Epidermal melanocyte (primary cell): ENCODE measurements around the gene S100A11.
"Not testable (repeated sequence)": the region's sequence is repeated elsewhere in the genome, so short reads cannot be mapped to it uniquely, and the experiment has no call there.

ENCODE experiments used
- DNase-seq: peaks from one replicate; pipeline ENCODE4 v3.0.0; 2011; ENCODE audit warnings: low spot score; ENCODE audit not compliant: insufficient read length

S100A11 gene

DNA sequence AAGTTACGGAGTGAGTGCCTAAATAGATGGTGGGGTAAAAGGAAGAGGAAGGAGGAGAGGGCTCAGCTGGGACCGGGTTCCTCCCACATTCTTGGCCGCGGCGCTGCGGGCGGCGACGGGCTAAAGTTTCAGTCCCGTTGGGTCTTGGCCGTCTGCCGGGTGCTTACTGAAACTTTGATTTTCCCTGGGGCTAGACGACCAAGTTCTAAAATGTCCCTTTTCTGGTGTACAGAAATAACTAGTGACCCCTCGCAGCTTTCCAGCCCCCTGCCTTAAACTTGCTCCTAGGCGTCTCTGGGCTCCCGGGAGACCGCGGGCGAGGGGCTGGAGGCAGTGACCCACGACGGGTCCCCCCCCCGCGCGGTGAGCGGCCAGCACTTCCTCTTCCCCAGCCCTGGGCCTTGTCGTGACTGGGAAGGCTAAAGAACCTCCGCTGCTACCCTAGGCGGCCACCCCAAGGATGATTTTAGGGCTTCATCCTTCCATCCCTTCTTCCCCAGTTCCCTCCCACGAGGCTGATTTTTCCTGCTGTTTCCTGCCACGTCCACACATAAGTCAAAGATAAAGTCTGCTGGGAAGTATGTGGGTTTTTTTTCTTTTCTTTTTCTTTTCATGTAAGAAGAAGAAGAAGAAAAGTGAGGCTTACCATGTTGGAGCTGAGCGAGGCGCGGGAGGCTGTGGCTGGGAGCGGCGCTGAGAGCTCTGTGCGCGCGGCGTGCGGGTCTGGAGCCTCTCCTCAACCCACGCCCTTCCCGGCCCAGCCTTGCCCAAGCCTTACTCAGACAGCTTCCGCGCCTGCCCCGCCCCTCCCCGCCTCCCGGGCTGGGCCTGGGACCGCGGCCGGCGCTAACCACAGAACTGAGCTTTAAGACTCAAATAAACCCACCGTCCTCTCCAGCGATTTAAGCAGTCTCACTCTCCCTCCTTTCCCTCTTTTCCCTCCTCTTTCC lies at the start of gene S100A11:
Gene S100A11 (minus strand): TSS at position 738 of the 950 bp plus-strand sequence. CDS start 89 bp downstream, at position 649.
- peak; percentile 49 for DNase-seq

GRCh38 chr1:152084853-152085252 lies 48.0 kb upstream of the S100A11 start:
- DNase-seq = no peak

DNA sequence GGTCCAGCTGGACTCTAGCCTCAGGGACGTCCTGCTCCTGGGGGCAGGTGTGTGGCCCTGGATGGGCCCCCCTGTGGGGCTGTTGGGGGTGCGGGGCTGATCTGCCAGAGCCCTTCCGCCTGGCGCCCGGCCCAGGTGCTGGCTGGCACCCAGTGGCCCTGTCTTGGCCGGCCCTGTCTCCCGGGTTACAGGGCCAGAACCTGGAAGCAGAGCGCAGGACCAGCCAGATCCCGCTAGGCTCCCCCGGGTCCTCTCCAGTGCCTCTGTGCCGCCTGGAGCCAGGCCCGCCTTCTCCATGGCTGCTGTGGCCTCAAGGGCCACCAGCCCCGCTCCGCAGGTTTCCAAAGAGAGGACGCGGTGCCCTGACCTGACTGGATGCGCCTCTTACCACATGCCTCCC lies 44.2 kb upstream of the S100A11 start:
- DNase-seq = not testable (repeated sequence)

- DNase-seq = not testable (repeated sequence)
Observed at GRCh38 chr1:152080494-152080893, 43.7 kb upstream of the S100A11 start.

- no peak for DNase-seq
Observed at GRCh38 chr1:152078831-152079441, 42.1 kb upstream of the S100A11 start.

DNA sequence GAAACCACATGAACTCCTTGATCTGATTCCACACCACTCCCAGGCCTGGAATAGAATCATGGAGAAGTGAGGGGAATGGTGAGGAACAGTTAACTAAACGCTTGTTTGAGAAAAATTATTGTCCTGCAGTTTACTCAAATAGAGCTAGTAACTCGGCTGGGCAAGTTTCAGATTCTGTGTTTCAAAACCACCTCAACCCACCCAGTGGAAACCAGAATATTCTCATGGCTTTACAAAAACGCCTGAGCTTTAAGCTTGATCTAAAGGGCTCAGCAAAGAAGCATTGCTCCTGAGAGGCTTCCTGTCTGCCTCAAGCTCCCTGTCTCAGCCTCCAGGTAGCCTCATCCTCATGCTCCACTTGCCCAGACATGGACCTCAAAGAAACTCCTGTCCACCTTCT lies 35.5 kb upstream of the S100A11 start:
- DNase-seq = no peak

DNA sequence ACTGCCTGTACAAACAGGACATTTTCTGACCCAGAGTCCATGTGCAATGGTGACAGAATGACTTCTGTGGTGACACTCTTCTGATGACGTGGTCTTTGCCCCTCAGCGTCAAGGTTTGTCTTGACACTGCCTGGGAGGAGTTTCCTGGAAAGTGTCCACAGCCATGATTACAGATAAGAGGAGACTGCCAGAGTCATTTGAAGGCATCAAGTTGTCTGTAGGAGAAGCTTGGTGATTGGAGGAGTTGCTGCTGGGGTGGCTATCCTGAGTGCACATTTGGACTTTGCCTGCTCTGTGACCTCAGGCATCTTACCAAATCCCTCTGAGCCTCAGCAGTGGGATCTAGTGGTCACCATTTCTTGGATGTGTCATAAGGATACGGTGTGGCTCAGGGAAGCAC lies 34.3 kb upstream of the S100A11 start:
- no peak for DNase-seq

- DNase-seq = no peak
Observed at GRCh38 chr1:152067929-152068328, 31.1 kb upstream of the S100A11 start.

GRCh38 chr1:152067150-152067549 lies 30.3 kb upstream of the S100A11 start:
- no peak for DNase-seq

DNA sequence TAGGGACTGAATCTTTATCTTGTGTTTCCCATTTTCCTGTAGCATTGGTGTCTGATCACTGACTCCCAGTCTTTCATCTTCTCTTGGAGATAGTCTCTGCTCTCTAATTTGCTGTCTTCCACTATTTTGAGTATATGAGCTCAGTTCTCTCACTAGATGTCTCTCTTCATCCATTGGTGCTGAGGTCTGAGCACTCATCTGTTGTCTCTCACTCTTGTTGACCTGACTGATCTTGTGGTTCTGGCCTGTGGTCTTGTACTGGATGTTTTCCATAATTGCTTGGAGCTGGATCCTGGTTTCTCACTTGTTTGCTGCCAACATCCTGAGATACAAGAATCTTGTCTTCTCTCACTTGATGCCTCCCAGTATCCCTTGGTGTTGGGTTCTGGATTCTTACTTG lies 25.1 kb upstream of the S100A11 start:
- DNase-seq = no peak

DNA sequence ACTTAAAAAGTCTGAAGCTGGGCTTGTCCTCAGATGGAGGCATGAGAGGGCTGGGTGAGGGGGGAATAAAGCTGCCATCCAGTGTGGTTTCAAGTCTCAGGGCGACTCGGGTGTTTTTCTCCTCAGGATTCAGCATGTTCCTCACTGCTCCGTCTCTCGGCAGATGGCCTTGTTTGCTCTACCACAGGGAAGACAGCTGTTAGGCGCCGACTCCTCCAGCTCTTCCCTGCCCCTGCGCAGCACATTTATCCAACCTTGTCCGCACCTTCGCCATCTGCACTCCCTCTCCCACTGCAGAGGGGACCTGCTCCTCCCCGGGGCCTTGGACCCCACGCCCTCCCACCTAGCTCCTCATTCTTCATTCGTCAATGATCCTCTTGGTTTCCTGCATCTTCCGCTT lies 16.6 kb upstream of the S100A11 start:
- no peak for DNase-seq

GRCh38 chr1:152052606-152053005 lies 15.8 kb upstream of the S100A11 start:
- peak; percentile 63 for DNase-seq

- DNase-seq = no peak
Observed at GRCh38 chr1:152050886-152051675, 14.3 kb upstream of the S100A11 start.

DNA sequence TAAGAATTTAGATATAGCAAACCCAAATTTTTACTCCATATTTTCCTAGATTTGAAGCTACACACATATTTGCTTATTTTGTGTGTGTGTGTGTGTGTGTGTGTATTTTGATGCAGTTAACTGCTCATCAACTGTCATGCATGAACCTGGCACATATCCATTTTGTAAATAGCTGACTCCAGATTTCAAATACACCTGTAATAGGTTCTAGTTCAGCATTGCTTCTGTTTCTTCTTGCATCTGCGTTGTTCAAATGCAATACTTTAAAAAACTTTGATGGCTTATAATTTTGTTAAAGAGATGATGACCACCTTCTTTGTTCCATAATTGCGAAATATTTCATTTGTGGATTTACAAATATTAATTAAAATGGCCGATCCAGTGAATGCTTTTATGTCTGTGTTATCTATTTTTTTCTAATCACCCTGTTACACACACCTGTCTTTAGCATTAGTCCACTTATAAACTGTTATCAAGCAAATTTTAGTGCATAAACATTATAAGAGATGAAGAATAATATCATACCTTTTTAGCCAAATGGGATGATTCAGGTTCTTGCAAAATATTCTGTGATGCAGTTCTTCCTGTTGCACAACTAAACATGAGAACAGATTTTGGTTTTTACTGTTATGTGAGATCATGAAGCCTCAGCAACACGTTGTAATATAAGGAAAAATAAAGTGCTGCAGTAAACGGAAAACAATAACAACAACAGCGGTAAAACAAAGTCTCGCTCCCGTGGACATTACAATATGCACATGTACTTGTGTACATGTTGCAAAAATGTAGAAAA lies 12.7 kb upstream of the S100A11 start:
- no peak for DNase-seq

DNA sequence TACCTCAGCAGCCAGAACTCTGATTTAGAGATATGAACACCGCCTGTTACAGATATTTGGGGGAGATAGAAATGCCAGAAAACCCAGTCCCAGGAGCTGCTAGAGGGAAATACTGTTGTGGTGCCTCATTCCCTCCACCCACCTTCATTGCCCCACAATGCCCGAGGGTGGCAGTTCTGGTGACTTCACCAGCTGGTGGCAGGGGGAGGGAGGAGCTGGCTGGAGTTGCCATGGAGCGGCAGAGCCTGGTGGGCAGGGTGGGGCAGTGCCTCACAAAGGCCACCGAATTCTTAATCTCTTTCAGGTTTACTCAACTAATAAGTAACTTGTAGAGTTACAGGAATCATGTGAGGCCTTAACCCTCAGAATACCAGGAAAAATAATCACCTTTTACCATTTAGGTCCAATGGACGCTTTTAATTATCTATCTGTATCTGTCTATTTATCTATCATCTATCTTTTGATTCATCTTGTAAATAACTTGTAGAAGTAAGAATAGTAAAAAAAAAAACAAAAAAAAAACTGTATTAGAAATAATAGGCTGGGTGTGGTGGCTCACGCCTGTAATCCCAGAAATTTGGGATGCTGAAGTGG lies 11.7 kb upstream of the S100A11 start:
- DNase-seq = no peak

DNA sequence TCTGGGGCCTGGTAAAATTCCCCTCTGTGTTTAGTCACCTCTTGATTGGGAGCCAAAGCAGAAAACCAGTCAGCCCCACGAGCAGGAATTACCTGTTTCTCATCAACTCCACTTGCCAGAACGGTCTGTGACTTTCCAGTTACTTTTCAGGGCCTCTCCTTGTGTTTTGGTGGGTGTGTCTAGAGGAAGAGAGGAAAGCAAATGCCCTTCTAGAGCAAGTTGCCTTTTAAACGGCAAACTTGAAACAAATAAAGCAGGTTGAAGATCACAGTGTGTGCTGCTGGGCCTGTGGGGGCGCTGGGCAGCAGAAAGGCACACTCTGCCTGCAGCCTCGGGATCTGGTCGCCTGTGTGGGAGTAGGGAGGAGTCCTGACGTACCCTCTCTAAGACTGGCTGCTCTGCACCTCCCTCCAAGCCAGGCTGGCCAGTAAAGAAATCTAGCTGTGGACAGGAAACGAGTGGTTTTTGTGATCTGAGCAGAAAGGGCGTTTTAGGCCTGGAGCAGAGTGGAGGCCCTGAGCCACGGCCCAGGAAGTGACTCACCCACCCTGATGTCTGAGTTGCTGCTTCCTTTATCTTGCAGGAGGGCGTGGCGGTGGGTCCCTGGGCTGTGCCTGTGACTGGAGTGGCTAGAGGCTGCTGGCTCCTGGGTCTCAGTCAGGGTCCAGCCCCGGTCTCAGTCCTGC lies 11.1 kb upstream of the S100A11 start:
- peak; percentile 76 for DNase-seq

DNA sequence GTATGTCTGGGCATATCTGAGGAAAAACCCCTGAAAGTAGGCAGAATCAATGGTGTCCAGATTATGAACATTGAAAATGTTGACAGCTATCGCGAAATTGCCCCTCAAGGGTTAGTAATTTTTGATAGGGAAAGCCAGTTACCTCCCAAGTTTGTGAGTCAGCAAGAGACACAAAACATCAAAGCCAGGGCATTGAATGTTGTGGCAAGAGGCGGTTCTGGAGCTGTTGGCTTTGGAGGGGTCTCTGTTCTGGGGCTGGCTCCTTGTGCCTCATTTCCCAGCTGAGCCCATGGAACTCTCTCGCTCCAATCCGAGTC lies 10.6 kb upstream of the S100A11 start:
- no peak for DNase-seq

DNA sequence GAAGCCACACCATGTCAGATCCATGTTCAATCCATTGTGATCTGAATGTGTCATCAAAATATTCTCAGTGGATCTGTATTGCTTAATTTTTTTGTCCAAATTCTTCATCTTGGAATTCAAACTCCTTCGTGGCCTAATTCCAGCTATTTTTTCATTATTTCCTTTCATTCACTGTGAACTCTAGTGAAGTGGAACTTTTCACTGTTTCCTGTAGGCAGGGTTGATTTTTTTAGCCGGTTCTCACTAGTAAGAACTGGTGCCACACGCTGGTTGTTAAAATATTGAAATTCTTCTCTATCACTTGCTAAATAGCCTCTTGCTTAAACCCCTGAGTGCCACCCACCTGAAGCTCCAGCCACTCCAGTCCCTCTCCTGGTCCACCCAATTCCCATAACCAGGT lies 7.6 kb upstream of the S100A11 start:
- no peak for DNase-seq

DNA sequence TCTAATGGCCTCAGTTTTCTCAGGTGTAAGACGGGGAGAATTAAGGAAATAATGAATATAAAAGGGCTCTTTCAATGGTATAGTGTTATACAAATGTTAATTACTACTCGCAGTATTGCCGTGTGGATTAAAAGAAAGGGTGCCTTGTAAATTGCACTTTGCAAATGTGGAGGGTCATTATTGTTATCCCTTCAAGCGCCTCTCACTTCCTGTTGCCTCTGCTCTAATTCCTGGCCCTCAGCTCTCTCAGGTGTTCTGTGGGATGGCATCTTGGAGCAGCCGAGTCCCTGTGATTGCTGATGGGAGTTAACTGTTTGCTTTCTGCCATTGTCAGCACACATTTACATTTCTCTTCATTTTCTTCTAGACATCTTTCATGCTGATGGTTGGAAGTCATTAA lies 7.1 kb upstream of the S100A11 start:
- no peak for DNase-seq

GRCh38 chr1:152042030-152042429 lies 5.2 kb upstream of the S100A11 start:
- no peak for DNase-seq
